Diencephalon (tissue), 1 donor: ENCODE results near the gene PELI1. TPM values are rescaled to one million over a fixed set of nuclear protein-coding genes. Genes with fewer than 3 reads are reported as not detected.

Source experiments
- total RNA-seq: library from RNA; depleted of rRNA; stranded (reverse); fragments of >200 nt; gene quantifications from one replicate; pipeline ENCODE4 v1.2.3, GENCODE V29; 2014

Gene PELI1
- 29.1 TPM for total RNA-seq

GRCh38 chr2:64144057-64145013 is at the start of gene PELI1:
Gene PELI1, minus strand, starts transcription at chr2:64144420. Its CDS starts 36,110 bp downstream, at chr2:64108310.

Other genes with a start within 250 kb of the PELI1 start
- gene VPS54, start 125.0 kb downstream of the PELI1 start, total RNA-seq: 34.6 TPM